HFFc6 (cell line): ENCODE data around the gene SPTB. TPM values are rescaled to one million over a fixed set of nuclear protein-coding genes. Genes with fewer than 3 reads are reported as not detected.

Experiments used
- DNase-seq: peaks from one replicate; pipeline ENCODE4 v3.0.0-alpha.2; 2018
- H3K27ac Mint-ChIP-seq: 2 replicates; pipeline ENCODE4 v1.8.0; 2020; ENCODE audit warnings: mild to moderate bottlenecking, mixed read lengths
- H3K27me3 Mint-ChIP-seq: 2 replicates; pipeline ENCODE4 v1.8.0; 2021; ENCODE audit warnings: mild to moderate bottlenecking, moderate library complexity, mixed read lengths; ENCODE audit not compliant: insufficient read depth
- H3K36me3 Mint-ChIP-seq: 2 replicates; pipeline ENCODE4 v1.8.0; 2021; ENCODE audit warnings: low read depth, mixed read lengths
- H3K4me1 Mint-ChIP-seq: 2 replicates; pipeline ENCODE4 v1.8.0; 2020; ENCODE audit warnings: low read depth, mixed read lengths
- H3K4me3 Mint-ChIP-seq: 2 replicates; pipeline ENCODE4 v1.8.0; 2020; ENCODE audit warnings: mild to moderate bottlenecking, moderate library complexity, mixed read lengths
- H3K9me3 Mint-ChIP-seq: 2 replicates; pipeline ENCODE4 v1.8.0; 2020; ENCODE audit warnings: mild to moderate bottlenecking, mixed read lengths
- total RNA-seq, 6 experiments: library from RNA; stranded (reverse); fragmentation: NEBNext Ultra II Directional; extraction: Animal tissue kit (Norgen Biotek cat#: 25700); gene quantifications; 2 replicates in 1 of 6; 3 replicates in 5 of 6; pipeline ENCODE4 v1.2.3, GENCODE V29; 2021
- TF ChIP-seq, protein P1 (sequence below): fragments of 200-600 bp; sonication (generic); IDR thresholded peaks from 2 replicates; pipeline ENCODE4 v1.5.0; 2021; ENCODE audit warnings: antibody characterized with exemption, mild to moderate bottlenecking

SPTB gene
- total RNA-seq, 6 experiments from 2014 or later = 0.58 to 1.1 (median 0.72) TPM

DNA sequence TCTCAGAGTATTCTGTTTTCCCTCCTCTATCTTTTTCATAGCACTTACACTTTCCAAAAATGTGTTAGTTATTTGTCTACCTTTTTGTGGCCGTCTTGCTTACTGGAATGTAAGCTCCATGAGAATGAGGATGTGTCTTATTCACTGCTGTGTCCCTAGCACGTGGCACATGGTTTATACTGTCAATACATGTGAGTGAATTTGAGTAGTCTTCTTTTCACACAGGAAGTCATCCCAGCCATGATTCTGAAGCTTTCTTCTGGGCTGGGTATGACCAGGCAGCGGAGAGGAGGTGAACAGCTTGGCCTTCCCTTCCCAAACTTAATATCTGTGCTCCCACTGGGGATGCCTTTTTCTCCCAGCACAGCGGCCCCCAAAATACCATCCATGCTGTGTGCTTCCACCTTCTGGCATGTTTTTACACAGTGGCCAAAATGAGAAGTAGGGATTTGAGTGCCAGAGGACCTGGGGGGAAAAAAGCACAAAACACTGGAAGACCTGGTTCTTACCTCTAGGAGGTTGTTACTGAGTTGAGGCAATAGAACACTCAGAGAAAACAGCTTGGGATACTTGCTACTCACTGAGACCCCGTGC is 165.2 kb downstream of the SPTB start:
- no peak for DNase-seq
- TF ChIP-seq, protein P1, sequence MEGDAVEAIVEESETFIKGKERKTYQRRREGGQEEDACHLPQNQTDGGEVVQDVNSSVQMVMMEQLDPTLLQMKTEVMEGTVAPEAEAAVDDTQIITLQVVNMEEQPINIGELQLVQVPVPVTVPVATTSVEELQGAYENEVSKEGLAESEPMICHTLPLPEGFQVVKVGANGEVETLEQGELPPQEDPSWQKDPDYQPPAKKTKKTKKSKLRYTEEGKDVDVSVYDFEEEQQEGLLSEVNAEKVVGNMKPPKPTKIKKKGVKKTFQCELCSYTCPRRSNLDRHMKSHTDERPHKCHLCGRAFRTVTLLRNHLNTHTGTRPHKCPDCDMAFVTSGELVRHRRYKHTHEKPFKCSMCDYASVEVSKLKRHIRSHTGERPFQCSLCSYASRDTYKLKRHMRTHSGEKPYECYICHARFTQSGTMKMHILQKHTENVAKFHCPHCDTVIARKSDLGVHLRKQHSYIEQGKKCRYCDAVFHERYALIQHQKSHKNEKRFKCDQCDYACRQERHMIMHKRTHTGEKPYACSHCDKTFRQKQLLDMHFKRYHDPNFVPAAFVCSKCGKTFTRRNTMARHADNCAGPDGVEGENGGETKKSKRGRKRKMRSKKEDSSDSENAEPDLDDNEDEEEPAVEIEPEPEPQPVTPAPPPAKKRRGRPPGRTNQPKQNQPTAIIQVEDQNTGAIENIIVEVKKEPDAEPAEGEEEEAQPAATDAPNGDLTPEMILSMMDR = no peak
- Mint-ChIP-seq H3K27ac (no peak overlapping the region), H3K36me3 (peaks cover 35% of the 10 kb centered on the region), H3K4me1 (peaks cover 22% of the 10 kb centered on the region), H3K9me3 (peaks cover 23% of the 10 kb centered on the region), H3K27me3 (peaks cover 6% of the 10 kb centered on the region), H3K4me3 (no peak overlapping the region)

- Mint-ChIP-seq H3K4me1 (peaks cover 15% of the 10 kb centered on the region), H3K4me3 (no peak overlapping the region), H3K36me3 (peaks cover 35% of the 10 kb centered on the region), H3K27me3 (peaks cover 10% of the 10 kb centered on the region), H3K27ac (no peak overlapping the region), H3K9me3 (peaks cover 23% of the 10 kb centered on the region)
- TF ChIP-seq, protein P1 = no peak
- DNase-seq = no peak
These were observed 166.0 kb downstream of the SPTB start for GRCh38 chr14:64713677-64714076.

DNA sequence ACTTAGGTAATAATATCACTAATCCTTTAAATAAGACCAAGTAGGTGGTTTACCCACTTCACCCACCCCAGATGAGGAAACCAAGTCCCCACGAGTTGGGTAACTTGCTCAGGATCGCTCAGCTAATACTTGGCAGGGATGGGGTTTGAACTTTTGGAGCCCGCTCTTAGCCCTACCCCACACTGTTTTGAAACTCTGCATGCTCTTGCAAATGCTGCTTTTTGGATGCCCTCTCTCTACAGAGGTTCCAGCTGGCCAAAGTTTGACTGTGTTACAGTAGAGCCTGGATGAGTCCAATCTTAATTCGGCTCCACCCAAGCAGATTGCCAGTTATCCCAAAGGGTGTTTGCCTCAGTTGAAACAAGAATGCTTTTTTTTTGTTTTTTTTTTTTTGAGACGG is 168.7 kb downstream of the SPTB start:
- H3K4me1 Mint-ChIP-seq = peaks cover 16% of the 10 kb centered on the region
- no peak for DNase-seq
- H3K4me3 Mint-ChIP-seq = no peak overlapping the region
- no peak overlapping the region for H3K27ac Mint-ChIP-seq
- peaks cover 23% of the 10 kb centered on the region for H3K9me3 Mint-ChIP-seq
- peaks cover 8% of the 10 kb centered on the region for H3K27me3 Mint-ChIP-seq
- H3K36me3 Mint-ChIP-seq = peaks cover 35% of the 10 kb centered on the region
- TF ChIP-seq, protein P1 = no peak

DNA sequence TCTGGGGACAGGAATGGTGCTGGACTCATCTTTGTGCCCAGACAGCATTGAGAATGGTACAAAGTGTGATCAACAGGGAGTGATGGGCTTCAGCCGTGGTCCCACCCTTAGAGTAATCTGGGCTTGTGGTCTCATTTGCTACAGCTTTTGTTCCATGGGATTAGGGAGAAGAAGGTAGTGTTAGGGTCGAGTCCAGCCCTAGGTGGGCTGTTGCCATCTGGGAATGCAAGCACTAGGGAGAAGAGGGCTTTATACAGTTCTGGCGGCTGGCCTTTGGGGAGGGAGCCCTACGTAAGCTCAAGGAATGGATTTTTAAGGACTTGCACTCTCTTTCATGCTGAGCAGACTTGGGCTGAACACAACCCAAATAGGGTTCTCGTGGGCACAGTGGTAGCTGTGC is 170.6 kb downstream of the SPTB start:
- Mint-ChIP-seq H3K4me1 (peaks cover 26% of the 10 kb centered on the region), H3K36me3 (peaks cover 24% of the 10 kb centered on the region), H3K4me3 (no peak overlapping the region), H3K27ac (no peak overlapping the region), H3K9me3 (peaks cover 18% of the 10 kb centered on the region), H3K27me3 (peaks cover 6% of the 10 kb centered on the region)
- DNase-seq = no peak
- TF ChIP-seq, protein P1 = no peak

DNA sequence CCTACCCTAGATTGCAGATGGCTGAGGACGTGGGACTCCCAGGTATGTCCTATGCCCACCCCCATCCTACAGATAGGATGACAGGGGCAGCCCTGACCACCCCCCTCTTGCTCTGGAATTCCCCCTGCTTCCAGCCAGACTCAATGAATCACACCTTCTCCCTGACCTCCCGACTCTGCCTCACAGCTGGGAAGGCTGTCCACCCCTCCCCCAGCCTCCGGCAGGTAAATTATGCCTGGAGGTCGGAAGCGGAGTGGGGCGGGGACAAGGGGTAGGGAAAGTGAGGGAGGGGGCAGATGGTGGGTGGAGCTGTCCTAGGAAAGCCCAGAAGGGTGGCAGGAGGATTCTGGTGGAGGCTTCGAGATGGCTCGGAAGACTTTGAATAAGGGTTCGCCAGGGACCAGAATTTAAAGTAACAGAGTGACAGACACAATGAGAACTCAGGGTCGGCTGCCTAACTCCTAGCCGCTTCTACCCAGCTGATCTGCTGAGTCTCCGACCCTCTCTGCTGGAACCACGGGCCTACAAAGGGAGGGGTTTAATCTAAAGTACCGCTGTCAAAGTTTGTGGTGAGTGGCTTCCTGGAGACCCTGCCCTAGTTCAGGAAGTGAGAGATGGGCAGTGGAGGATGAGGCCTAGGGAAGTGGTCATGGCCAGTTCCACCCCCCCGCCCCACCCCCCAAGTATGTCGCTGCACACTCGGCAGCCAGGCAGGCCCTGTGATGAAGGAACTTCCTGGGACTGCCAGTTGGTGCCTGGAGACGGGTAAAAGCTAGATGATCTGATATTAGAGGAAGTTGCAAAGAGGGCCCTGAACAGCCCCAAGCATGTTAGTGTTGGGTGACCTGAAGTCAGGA is 171.3 kb downstream of the SPTB start:
- Mint-ChIP-seq H3K36me3 (peaks cover 17% of the 10 kb centered on the region), H3K27me3 (peaks cover 11% of the 10 kb centered on the region), H3K9me3 (peaks cover 11% of the 10 kb centered on the region), H3K27ac (no peak overlapping the region), H3K4me3 (no peak overlapping the region), H3K4me1 (peaks cover 31% of the 10 kb centered on the region)
- TF ChIP-seq, protein P1 = no peak
- no peak for DNase-seq
